Measurements from ENCODE around the gene GTPBP1. TPM values are rescaled to one million over a fixed set of nuclear protein-coding genes. Genes with fewer than 3 reads are reported as not detected.

The GTPBP1 gene
- polyA plus RNA-seq, 1 experiment: 31.1 TPM

- no peak for DNase-seq (ENCODE audit: low read depth)
- no peaks in the 10 kb centered on the region for H3K27me3 ChIP-seq (ENCODE audit: control insufficient read depth, insufficient read depth, low read length)
- H3K36me3 ChIP-seq (ENCODE audit: control insufficient read depth, insufficient read depth, low read length): no peaks in the 10 kb centered on the region
- TF ChIP-seq, protein P1, sequence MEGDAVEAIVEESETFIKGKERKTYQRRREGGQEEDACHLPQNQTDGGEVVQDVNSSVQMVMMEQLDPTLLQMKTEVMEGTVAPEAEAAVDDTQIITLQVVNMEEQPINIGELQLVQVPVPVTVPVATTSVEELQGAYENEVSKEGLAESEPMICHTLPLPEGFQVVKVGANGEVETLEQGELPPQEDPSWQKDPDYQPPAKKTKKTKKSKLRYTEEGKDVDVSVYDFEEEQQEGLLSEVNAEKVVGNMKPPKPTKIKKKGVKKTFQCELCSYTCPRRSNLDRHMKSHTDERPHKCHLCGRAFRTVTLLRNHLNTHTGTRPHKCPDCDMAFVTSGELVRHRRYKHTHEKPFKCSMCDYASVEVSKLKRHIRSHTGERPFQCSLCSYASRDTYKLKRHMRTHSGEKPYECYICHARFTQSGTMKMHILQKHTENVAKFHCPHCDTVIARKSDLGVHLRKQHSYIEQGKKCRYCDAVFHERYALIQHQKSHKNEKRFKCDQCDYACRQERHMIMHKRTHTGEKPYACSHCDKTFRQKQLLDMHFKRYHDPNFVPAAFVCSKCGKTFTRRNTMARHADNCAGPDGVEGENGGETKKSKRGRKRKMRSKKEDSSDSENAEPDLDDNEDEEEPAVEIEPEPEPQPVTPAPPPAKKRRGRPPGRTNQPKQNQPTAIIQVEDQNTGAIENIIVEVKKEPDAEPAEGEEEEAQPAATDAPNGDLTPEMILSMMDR (IDR thresholded peaks at IDR 0.05; ENCODE audit: insufficient read depth, low read depth, low read length): no peak
- H3K4me3 ChIP-seq (ENCODE audit: low read depth, low read length): peak within 1 kb of the TSS; percentile 51
- CTCF ChIA-PET: interaction anchor here (2.8 kb wide), 1 partner anchor 19 kb away, joined by 14 read pairs; the partner anchor contains the start of gene TOMM22
- POLR2A ChIA-PET: no interaction called here
These were observed 4.7 kb upstream of the GTPBP1 start, which contains the start of gene JOSD1 for GRCh38 chr22:38700789-38701628. TSS of gene JOSD1 (minus strand) at chr22:38700943. CDS start at chr22:38699987, 956 bp downstream.

DNA sequence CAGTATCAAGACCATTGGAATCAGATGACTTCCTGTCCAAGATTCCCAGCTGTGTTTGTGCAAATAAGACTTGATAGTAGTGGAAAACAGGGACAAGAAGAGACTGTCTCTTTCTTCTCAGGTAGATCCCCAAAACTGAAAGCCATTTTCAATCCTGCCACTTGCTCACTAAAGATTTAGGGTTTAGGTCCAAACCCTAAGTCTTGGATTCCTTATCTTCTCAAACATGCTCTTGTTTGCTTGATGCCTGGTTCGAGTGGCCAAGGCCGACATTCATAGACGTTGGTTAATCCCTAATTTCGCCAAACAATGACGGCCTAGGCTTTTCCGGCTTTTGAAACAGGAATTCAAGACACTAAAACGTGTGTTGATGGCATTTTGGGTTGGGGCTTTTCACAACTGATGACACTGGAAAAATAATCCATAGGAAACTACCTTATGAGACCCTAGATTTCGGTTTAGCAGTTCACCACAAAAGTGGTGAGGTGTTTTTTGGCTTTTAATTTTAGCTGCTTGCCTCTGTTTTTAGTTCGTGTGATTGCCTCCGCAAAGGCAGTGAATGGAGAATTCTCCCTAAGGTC is 1.0 kb upstream of the GTPBP1 start:
- DNase-seq (ENCODE audit: low read depth): no peak
- H3K4me3 ChIP-seq (ENCODE audit: low read depth, low read length): peak overlapping the region; percentile 3; the same call in 1 of the 2 replicates
- POLR2A ChIA-PET: no interaction called here
- H3K27me3 ChIP-seq (ENCODE audit: control insufficient read depth, insufficient read depth, low read length): no peaks in the 10 kb centered on the region
- no peaks in the 10 kb centered on the region for H3K36me3 ChIP-seq (ENCODE audit: control insufficient read depth, insufficient read depth, low read length)
- TF ChIP-seq, protein P1 (IDR thresholded peaks at IDR 0.05; ENCODE audit: insufficient read depth, low read depth, low read length): no peak
- CTCF ChIA-PET: interaction anchor here (0.7 to 2.2 kb wide), 3 partner anchors 23 to 165 kb away, joined by 3 to 9 read pairs (median 3); partner anchors contain the start of gene TOMM22

DNA sequence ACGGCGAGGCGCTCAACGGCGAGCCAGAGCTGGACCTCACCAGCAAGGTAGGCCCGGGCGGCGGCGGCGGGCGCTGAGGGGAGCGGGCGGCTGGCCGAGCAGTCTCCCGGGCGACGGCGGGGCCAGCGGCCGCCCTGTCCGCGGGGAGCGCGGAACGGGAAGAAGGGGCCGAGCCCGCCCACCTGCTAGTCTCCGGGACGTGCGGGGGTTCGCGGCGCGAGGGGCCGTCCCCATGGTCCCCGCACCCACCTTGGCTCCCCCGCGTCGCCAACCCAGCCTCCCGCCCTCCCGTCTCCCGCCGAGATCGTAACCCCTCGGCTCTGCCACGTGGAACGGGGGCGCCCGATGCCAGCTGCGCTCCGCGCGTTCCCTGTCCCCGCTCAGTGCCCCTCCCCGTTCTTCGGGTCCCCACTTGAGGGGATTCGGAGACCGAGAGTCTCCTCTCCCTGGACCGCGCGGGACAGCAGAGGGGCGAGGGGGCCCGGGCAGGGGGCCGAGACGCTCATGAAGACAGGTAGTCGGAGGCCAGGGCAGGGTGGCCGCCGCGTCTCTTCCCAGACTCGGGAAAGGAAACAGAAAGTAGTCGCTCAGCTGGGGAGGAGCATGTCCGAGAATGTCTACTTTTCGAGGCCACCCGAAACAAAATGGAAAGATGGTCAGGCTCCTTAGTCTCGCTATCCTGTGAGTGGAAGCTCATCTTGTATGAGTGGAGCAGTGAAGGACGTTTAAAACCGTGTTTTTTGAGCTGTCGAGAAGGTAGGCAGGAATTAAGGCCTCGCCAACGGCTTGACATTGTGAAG is 557 bp downstream of the GTPBP1 start:
- TF ChIP-seq, protein P1 (IDR thresholded peaks at IDR 0.05; ENCODE audit: insufficient read depth, low read depth, low read length): no peak
- H3K27me3 ChIP-seq (ENCODE audit: control insufficient read depth, insufficient read depth, low read length): no peaks in the 10 kb centered on the region
- no peaks in the 10 kb centered on the region for H3K36me3 ChIP-seq (ENCODE audit: control insufficient read depth, insufficient read depth, low read length)
- CTCF ChIA-PET: interaction anchor here (1.5 to 4.0 kb wide), 3 partner anchors 12 to 26 kb away, joined by 4 to 21 read pairs (median 9); partner anchors contain the start of gene TOMM22
- POLR2A ChIA-PET: no interaction called here
- peak overlapping the region; percentile 92 for H3K4me3 ChIP-seq (ENCODE audit: low read depth, low read length)
- DNase-seq (ENCODE audit: low read depth): no peak

DNA sequence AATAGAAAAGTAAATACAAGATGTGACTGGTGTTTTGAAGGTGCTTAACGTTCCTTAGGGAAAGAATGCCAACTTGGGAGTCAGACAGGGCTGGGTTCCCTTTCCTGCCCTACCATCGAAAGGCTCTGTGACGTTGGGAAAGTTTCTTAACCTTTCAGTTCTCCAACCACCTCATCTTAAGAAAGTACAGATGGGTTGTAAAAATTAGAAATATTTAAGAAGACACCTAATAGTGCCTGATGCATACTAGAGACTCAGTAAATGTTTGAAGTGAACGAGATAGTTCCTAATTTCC is 1.1 kb downstream of the GTPBP1 start:
- ChIA-PET CTCF (interaction anchor here (0.5 to 4.0 kb wide), 4 partner anchors 11 to 148 kb away, joined by 3 to 21 read pairs (median 6); partner anchors contain the start of gene TOMM22), POLR2A (no interaction called here)
- no peaks in the 10 kb centered on the region for H3K27me3 ChIP-seq (ENCODE audit: control insufficient read depth, insufficient read depth, low read length)
- TF ChIP-seq, protein P1 (IDR thresholded peaks at IDR 0.05; ENCODE audit: insufficient read depth, low read depth, low read length): no peak
- no peak for DNase-seq (ENCODE audit: low read depth)
- H3K36me3 ChIP-seq (ENCODE audit: control insufficient read depth, insufficient read depth, low read length): no peaks in the 10 kb centered on the region
- peak overlapping the region; percentile 92 for H3K4me3 ChIP-seq (ENCODE audit: low read depth, low read length)
